ENCODE results near the gene CDH13.

The CDH13 gene

GRCh38 chr16:83797013-83797412 is 1170.2 kb downstream of the CDH13 start:
- DNase-seq: no peak

GRCh38 chr16:83799336-83799735 is 1172.6 kb downstream of the CDH13 start:
- no peak for DNase-seq

DNA sequence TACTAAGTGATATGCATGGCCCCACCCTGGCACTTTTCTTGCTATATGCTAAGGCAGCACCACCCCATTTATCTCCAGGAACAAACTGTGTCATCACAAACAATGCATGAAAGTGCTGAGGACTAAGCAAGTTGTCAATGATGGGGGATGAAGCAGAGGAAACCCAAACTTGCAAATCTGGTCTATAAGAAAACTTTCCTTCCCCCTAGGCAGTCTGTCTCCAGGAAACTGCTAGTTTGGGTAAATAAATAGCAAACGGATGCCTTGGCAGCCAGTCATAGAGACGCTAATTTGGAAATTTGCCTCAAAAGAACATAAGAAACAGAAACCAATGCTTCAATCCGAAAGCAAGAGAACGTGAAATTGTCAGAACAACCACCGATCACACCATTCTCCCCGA is 1175.4 kb downstream of the CDH13 start:
- no peak for DNase-seq

DNA sequence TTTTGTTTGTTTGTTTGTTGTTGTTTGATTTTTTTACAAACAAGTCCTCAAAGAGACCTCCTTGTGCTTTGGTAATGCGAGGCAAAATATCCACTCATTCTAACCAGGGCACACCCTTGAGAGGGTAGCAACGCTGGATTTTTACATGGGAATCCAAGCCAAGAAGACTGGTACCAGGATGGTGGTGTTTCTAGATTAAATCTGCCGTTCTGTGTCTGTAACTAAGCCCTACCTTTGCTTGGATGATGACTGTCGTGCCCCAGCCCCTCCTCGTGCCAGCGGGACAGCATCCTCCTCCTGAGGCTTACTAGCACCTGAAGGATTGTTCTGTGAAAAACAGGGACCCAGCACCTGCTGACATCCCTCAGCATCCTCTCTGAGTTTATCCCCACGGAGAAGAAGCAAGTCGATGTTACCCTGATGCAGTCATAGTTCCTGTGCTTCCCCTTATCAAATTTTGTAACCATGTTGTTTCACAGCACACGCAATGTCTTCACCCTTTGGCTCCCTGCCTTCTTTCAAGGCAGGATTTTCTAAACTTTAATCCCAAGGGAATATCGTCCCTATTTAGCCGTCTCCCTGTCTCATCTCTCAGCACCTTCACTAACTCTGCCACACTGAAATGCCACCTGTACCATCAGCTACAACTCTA is 1175.9 kb downstream of the CDH13 start:
- DNase-seq: no peak

DNA sequence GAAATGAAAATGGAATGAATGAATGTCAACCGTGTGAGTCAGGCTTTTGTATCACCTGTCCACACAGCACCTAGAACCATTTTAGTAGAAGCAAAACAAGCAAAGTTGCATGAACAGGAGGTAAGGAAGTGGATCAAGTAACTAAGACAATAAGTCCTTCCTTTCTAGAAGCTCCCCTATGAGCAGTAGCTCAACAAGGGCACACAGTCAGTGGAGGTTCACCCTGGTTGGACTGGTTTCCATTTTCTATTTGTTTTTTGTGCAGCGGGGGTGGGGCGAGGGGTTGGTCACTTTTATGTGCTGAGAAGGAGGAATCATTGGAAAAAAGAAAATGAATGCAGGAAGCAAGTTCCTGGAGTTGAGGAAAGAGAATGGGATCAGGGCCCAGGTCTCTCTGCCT is 1177.0 kb downstream of the CDH13 start:
- no peak for DNase-seq

DNA sequence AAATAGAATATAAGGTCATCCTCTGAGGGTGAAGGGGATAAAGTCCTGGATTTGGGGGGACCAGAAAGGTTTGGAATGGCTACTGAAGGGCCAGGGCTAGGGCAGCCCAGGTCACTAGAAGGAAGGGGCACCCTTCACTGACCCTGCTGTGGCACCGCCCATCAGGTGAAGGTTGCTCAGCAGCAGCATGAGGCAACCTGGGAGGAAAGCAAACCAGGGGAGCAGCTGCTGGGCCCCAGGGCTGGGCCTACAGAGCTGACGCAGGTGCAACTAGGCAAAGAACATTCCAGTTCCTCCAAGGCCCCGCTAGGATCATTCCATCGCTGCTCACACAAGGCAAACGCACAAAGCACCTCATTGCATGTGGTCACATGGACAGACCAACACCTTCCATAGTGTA is 1177.6 kb downstream of the CDH13 start:
- DNase-seq: no peak

DNA sequence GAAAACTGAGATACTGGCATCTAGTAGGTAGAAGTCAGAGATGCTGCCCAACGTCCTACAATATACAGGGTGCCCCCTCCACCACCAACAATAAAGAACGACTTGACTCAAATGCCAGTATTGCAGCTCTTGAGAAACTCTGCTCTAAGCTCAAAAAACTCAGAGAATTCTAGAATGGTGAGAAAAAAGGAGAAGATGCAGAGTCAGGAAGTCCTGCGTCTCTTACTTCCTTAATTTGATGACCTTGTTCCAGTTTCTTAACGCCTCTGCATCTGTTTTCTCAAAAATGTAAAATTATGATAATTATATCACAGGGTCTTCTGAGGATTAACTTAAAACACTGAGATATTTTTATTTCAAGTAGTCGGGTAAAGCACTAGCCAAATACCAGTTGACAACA is 1179.3 kb downstream of the CDH13 start:
- peak; percentile 90 for DNase-seq

GRCh38 chr16:83806731-83807130 is 1180.0 kb downstream of the CDH13 start:
- peak; percentile 20 for DNase-seq

- DNase-seq: no peak
These were observed 1180.5 kb downstream of the CDH13 start for GRCh38 chr16:83807327-83807709.

DNA sequence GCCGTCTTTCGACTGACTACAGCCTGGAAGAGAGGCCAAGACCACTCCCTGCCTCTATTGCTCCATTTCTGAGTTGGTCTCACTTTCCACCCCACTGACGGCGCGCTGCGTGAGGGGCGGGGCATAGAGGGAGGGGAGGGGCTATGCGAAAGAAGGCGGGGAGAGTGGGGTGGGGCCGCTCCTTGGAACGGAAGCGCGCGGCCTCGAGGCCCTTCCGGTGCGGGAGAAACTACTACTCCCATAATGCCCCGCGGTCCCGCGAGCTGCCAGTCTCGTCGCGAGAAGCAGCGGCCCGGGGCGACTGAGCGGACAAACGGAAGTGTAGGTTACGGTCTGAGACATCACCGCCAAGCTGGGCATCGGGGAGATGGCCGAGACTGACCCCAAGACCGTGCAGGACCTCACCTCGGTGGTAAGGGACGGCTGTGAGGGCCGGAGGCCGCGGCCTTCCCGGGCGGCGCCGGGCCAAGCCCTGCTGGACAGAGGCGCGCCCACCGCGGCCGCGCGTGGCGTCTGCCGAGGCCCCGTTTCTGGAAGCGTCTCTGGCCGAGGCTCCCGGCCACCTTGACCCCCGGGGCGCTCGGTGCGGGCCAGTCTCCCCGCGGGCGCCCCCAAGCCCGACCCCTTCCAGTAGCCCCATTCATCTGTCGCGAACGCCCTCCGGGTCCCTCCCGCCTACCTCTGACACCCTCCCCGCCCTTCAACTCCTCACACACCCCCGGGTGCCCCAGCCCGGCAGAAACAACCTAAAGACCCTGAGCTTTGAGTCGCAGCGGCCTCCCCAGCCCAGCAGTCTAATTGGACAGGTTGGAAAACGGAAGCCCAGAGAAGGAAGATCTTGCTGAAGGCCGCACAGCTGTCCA is 1181.2 kb downstream of the CDH13 start, which contains the start of gene HSBP1:
TSS of gene HSBP1 (plus strand) at position 269 of the 863 bp plus-strand sequence. CDS start at position 368, 99 bp downstream.
- DNase-seq: peak; percentile 90

GRCh38 chr16:83808573-83809014 is 1181.8 kb downstream of the CDH13 start:
- DNase-seq: no peak

GRCh38 chr16:83809092-83809491 is 1182.3 kb downstream of the CDH13 start:
- no peak for DNase-seq

DNA sequence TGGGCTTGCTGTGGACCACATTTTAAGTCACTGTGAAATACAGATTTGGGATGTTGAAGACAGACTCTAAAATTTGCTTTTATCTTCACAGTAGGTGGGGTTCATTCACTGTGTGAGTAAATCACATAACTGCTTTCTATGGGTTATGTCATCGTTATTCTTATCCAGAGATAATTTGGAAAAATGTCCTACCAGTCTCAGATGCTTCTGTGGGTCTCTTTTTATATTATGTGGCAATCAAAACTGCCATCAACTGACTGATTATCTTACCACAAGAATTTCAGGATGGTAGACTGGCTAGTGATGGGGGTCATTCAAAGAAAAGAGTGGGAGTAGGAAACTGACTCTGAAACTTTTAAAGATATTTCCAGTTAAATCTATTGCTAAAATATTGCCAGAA is 1184.1 kb downstream of the CDH13 start:
- DNase-seq: no peak

DNA sequence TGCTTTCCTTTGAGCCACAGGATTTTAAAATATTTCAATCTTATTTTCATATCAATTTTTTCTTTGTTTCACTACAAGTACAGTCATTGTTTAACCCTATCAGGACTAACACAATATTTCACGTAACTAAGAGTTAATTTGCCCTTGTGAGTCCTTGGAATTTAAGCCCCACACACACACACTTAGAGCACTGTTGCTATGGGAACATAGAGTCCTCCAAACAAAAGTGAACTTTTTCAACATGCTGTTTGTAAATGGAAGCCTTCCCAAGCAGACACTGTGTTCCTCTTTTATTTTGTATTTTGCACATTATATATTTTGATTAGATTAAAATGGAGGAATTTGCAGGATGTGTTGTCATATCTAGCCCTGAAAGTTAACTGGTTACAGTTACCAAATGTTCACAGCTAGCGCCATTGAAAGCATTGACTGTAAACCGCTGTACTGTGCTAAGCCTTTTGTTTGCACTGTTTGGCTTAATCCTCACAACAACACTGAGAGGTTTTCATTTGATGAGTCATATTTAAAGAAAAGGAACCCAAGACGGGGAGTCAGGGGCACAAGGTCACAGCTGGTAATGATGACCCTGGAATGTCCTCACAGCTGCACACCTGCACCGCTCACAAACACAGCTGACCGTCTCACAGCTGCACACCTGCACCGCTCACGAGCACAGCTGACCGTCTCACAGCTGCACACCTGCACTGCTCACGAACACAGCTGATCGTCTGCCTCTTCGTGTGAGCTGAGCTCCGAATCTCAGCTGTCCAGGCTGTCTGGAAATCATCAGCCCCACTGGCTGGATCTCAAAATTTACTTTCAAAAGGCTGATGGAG is 1187.3 kb downstream of the CDH13 start:
- DNase-seq: peak; percentile 73

- DNase-seq: no peak
These were observed 1187.9 kb downstream of the CDH13 start for GRCh38 chr16:83814659-83814985.

GRCh38 chr16:83817022-83817421 is 1190.3 kb downstream of the CDH13 start:
- DNase-seq: no peak

DNA sequence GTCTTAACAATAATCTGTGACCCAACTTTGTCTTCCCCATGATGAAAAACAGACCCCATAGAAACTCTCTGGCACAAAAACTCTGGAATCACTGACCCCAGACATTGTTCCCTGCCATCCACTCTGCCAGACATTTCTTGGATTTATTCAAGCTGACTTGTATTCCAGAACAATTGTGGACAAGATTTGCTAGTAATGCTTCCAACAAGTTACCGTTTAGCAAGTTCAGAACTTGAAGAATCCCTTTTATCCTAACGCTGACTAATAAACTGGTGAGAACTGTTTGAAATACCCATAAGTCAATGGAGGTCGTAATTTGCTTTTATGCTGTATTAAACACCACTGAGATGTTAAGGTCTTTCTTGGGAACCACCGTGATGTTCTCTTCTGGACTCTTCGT is 1191.5 kb downstream of the CDH13 start:
- no peak for DNase-seq

- no peak for DNase-seq
These were observed 1192.6 kb downstream of the CDH13 start for GRCh38 chr16:83819361-83819760.

GRCh38 chr16:83826146-83826913 is 1199.6 kb downstream of the CDH13 start:
- peak; percentile 48 for DNase-seq

- no peak for DNase-seq
These were observed 1203.5 kb downstream of the CDH13 start for GRCh38 chr16:83830091-83830768.

- DNase-seq: no peak
These were observed 1204.1 kb downstream of the CDH13 start for GRCh38 chr16:83830769-83831455.

Data from MV-4-11 (cell line).